CD4-positive, alpha-beta T cell (primary cell): ENCODE measurements around the gene GAS6. TPM values are rescaled to one million over a fixed set of nuclear protein-coding genes. Genes with fewer than 3 reads are reported as not detected.

ENCODE experiments used
- ATAC-seq: fragments of 200-7000 bp; cut with Tn5 transposase; one replicate; pipeline ENCODE4 v1.10.0; 2022; ENCODE audit warnings: mild to moderate bottlenecking; ENCODE audit not compliant: poor library complexity
- CTCF ChIA-PET: fragments of 350-600 bp; sonication (Branson Sonifier 250); formaldehyde crosslinking; loops from one replicate; lab custom pipeline; 2021; ENCODE audit warnings: antibody characterized with exemption, inconsistent platforms; lab: Charles Lee
- POLR2A ChIA-PET: fragments of 350-600 bp; sonication (Branson Sonifier 250); formaldehyde crosslinking; loops from one replicate; lab custom pipeline; 2021; ENCODE audit warnings: antibody characterized with exemption, inconsistent platforms; lab: Charles Lee
- DNase-seq, 14 experiments: peaks; one replicate each; pipeline ENCODE4 v3.0.0-alpha.2; 2013 to 2020; ENCODE audit warnings: mixed read lengths in 2 of 14
- H3K27ac ChIP-seq, 2 donors: one replicate each; pipeline versions ENCODE4 v1.5.1 to v1.7.0; 2013; ENCODE audit warnings: low read length in 2 of 2, low read depth in 1 of 2, mild to moderate bottlenecking in 1 of 2
- H3K27me3 ChIP-seq, 2 experiments: 1 replicate in 1 of 2; 2 replicates in 1 of 2; pipeline versions ENCODE4 v1.6.1 to v1.7.0; 2013; ENCODE audit warnings: low read length in 2 of 2, control low read depth in 1 of 2, mild to moderate bottlenecking in 1 of 2, moderate library complexity in 1 of 2; ENCODE audit not compliant: insufficient read depth in 2 of 2, control insufficient read depth in 1 of 2
- H3K36me3 ChIP-seq: one replicate; pipeline ENCODE4 v1.6.1; 2013; ENCODE audit warnings: low read length, control low read depth; ENCODE audit not compliant: insufficient read depth
- H3K4me1 ChIP-seq: one replicate; pipeline ENCODE4 v1.6.1; 2013; ENCODE audit warnings: low read length, control low read depth; ENCODE audit not compliant: insufficient read depth
- H3K4me3 ChIP-seq: one replicate; pipeline ENCODE4 v1.5.1; 2013; ENCODE audit warnings: mild to moderate bottlenecking, low read length, moderate library complexity
- H3K9me3 ChIP-seq, 2 experiments: 1 replicate in 1 of 2; 2 replicates in 1 of 2; pipeline versions ENCODE4 v1.6.1 to v1.7.0; 2013; ENCODE audit warnings: low read length in 2 of 2, mild to moderate bottlenecking in 2 of 2, control low read depth in 1 of 2, moderate library complexity in 1 of 2; ENCODE audit not compliant: control insufficient read depth in 1 of 2, insufficient read depth in 1 of 2
- H3K27ac Mint-ChIP-seq: one replicate; pipeline ENCODE4 v1.8.0; 2020; ENCODE audit warnings: mixed read lengths
- H3K27me3 Mint-ChIP-seq: one replicate; pipeline ENCODE4 v1.8.0; 2021; ENCODE audit warnings: mixed read lengths
- H3K36me3 Mint-ChIP-seq: one replicate; pipeline ENCODE4 v1.8.0; 2021; ENCODE audit warnings: low read depth, mixed read lengths
- H3K4me1 Mint-ChIP-seq: one replicate; pipeline ENCODE4 v1.8.0; 2021; ENCODE audit warnings: low read depth, mixed read lengths
- H3K4me3 Mint-ChIP-seq: one replicate; pipeline ENCODE4 v1.8.0; 2020; ENCODE audit warnings: mild to moderate bottlenecking, mixed read lengths
- H3K9me3 Mint-ChIP-seq: one replicate; pipeline ENCODE4 v1.8.0; 2020; ENCODE audit warnings: mixed read lengths
- intact Hi-C, 2 experiments: fragments of 100-400 bp; cut with DNase I in 1 of 2; cut with micrococcal nuclease in 1 of 2; formaldehyde crosslinking; loops; one replicate each; pipeline versions ENCODE4 v1.15.1 to v1.9.0; 2023 to 2025; cut with DNase I, micrococcal nuclease
- total RNA-seq, 174 experiments: library from RNA in 2 of 174; stranded (reverse) in 2 of 174; gene quantifications; one replicate each; pipeline ENCODE4 v1.2.3 and lab custom pipeline; 2021 to 2026
- TF ChIP-seq, protein P1 (sequence below): fragments of 200-600 bp; IDR thresholded peaks from one replicate; pipeline ENCODE4 v1.8.0; 2022; ENCODE audit warnings: antibody characterized with exemption, mild to moderate bottlenecking

The GAS6 gene
- total RNA-seq, 2 experiments from 2014 or later = 0.52 to 1.0 TPM

DNA sequence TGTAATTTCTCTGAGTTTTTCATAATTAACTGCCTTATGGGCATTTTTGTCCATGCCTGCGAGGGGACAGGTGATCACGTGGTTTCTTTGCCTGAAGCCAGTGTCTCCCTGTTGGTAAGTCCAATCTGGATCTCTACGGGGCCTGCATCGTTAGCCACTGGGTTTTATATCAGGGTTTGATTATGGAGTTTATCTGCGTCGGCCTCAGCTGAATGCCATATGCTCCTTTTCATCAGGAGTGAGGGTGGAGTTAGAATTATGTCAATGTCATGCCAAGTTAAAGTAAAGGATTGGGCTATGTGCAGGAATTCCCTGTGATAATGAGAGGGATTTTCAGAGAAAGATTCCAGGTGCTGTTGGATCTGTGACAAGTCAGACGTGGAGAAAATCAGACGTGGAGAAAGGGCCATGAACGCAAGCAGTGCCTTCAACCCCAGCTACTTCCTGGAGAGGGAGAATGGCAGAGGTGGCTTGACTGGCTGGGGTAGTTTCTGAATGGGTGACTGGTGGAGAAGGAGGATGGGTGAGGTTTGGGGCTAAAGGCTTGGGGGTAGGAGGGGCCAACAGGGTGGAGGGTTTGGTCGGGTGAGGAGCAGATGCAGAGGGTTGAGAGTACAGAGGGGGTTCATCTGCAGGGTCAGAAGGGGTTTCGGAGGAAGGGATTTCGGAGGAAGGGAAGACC lies 80.5 kb downstream of the GAS6 start:
- intact Hi-C loops = no loop called here
- ATAC-seq (no peak), DNase-seq (peak in 1 of 14 experiments; percentile 5)
- H3K27me3 ChIP-seq = peaks cover 0 to 3% of the 10 kb centered on the region in 2 experiments
- no peak overlapping the region for H3K4me3 ChIP-seq
- no peak overlapping the region for H3K27ac ChIP-seq
- no peaks in the 10 kb centered on the region for H3K36me3 ChIP-seq
- no peaks in the 10 kb centered on the region for H3K36me3 Mint-ChIP-seq
- peaks cover 25% of the 10 kb centered on the region for H3K27me3 Mint-ChIP-seq
- no peaks in the 10 kb centered on the region for H3K9me3 Mint-ChIP-seq
- TF ChIP-seq, protein P1, sequence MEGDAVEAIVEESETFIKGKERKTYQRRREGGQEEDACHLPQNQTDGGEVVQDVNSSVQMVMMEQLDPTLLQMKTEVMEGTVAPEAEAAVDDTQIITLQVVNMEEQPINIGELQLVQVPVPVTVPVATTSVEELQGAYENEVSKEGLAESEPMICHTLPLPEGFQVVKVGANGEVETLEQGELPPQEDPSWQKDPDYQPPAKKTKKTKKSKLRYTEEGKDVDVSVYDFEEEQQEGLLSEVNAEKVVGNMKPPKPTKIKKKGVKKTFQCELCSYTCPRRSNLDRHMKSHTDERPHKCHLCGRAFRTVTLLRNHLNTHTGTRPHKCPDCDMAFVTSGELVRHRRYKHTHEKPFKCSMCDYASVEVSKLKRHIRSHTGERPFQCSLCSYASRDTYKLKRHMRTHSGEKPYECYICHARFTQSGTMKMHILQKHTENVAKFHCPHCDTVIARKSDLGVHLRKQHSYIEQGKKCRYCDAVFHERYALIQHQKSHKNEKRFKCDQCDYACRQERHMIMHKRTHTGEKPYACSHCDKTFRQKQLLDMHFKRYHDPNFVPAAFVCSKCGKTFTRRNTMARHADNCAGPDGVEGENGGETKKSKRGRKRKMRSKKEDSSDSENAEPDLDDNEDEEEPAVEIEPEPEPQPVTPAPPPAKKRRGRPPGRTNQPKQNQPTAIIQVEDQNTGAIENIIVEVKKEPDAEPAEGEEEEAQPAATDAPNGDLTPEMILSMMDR = no peak
- ChIA-PET CTCF (no interaction called here), POLR2A (no interaction called here)
- H3K27ac Mint-ChIP-seq = no peak overlapping the region
- no peaks in the 10 kb centered on the region for H3K9me3 ChIP-seq
- no peak overlapping the region for H3K4me3 Mint-ChIP-seq
- no peaks in the 10 kb centered on the region for H3K4me1 Mint-ChIP-seq
- no peaks in the 10 kb centered on the region for H3K4me1 ChIP-seq

DNA sequence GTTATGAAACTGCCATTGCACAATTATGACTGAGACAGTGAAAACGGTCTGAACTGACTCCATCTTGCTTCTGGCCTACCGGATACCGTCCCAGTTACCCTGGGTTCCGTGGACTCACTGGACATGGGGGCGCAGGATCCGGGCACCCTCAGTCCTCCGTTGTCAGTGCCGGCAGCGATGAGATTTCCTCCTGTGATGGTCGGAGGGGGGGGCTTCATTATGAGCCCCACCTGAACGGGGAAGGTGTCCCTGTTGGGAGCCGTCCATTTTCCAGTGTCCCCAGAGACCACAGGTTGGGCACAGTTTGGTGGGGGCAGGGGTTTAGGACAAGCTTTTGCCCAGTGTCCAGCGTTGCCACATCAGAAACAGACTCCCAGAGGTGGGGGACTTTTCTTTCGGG lies 81.4 kb downstream of the GAS6 start:
- Histone ChIP-seq H3K9me3 (peaks cover 0 to 5% of the 10 kb centered on the region in 2 experiments), H3K27ac (no peak overlapping the region), H3K27me3 (peaks cover 0 to 10% of the 10 kb centered on the region in 2 experiments), H3K36me3 (no peaks in the 10 kb centered on the region), H3K4me3 (no peak overlapping the region), H3K4me1 (no peaks in the 10 kb centered on the region)
- no peaks in the 10 kb centered on the region for H3K36me3 Mint-ChIP-seq
- ATAC-seq (no peak), DNase-seq (no peak)
- H3K27ac Mint-ChIP-seq = no peak overlapping the region
- H3K27me3 Mint-ChIP-seq = peaks cover 25% of the 10 kb centered on the region
- ChIA-PET POLR2A (no interaction called here), CTCF (no interaction called here)
- no peaks in the 10 kb centered on the region for H3K9me3 Mint-ChIP-seq
- TF ChIP-seq, protein P1 = no peak
- no peak overlapping the region for H3K4me3 Mint-ChIP-seq
- no peaks in the 10 kb centered on the region for H3K4me1 Mint-ChIP-seq
- intact Hi-C loops = no loop called here

DNA sequence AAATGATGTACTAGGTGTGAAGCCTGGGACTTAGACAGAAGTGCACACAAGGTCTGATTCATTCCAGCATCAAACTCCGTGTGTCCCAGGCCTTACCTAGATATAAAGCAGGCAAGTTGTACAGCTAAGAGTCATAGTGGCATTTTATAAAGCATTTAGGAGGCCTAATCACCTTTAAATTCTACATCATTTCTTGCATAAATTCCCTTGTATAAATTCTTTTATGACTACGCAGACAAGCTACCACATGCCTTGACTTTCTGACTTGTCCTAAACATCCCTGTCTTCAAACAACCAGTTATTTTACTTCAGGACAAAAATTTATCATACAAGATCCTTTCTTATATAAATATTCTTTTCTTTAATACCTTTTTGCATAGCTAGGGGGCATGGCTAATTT lies 82.3 kb downstream of the GAS6 start:
- H3K27ac ChIP-seq = no peak overlapping the region
- intact Hi-C loops = no loop called here
- ChIA-PET POLR2A (no interaction called here), CTCF (no interaction called here)
- H3K27me3 ChIP-seq = peaks cover 0 to 18% of the 10 kb centered on the region in 2 experiments
- H3K9me3 Mint-ChIP-seq = no peaks in the 10 kb centered on the region
- H3K4me3 Mint-ChIP-seq = no peak overlapping the region
- H3K4me1 ChIP-seq = no peaks in the 10 kb centered on the region
- DNase-seq = no peak
- H3K27ac Mint-ChIP-seq = no peak overlapping the region
- H3K4me1 Mint-ChIP-seq = no peaks in the 10 kb centered on the region
- H3K27me3 Mint-ChIP-seq = peaks cover 29% of the 10 kb centered on the region
- H3K36me3 Mint-ChIP-seq = no peaks in the 10 kb centered on the region
- ATAC-seq = no peak
- TF ChIP-seq, protein P1 = no peak
- H3K4me3 ChIP-seq = no peak overlapping the region
- peaks cover 0 to 14% of the 10 kb centered on the region in 2 experiments for H3K9me3 ChIP-seq
- no peaks in the 10 kb centered on the region for H3K36me3 ChIP-seq
